Psoas muscle (tissue), 8 donors: ENCODE results near the gene SLC47A2. TPM values are rescaled to one million over a fixed set of nuclear protein-coding genes. Genes with fewer than 3 reads are reported as not detected.

ENCODE experiments used
- ATAC-seq, 4 donors: fragments of 200-7000 bp; cut with Tn5 transposase; one replicate each; pipeline ENCODE4 v1.9.1; 2020; ENCODE audit warnings: moderate library complexity in 3 of 4, mild to moderate bottlenecking in 2 of 4
- DNase-seq, 2 donors: peaks; one replicate each; pipeline ENCODE4 v3.0.0-alpha.2; 2020
- H3K27ac ChIP-seq: fragments of 200-600 bp; one replicate; pipeline ENCODE4 v1.8.0; 2022
- H3K27me3 ChIP-seq, 3 donors: fragments of 200-600 bp in 1 of 3; one replicate each; pipeline versions ENCODE4 v1.6.1 to v1.8.0; 2013 to 2022; ENCODE audit warnings: low read length in 2 of 3, mild to moderate bottlenecking in 2 of 3, moderate library complexity in 1 of 3; ENCODE audit not compliant: insufficient read depth in 3 of 3
- H3K36me3 ChIP-seq, 2 donors: fragments of 200-600 bp in 1 of 2; one replicate each; pipeline versions ENCODE4 v1.6.1 to v1.8.0; 2013 to 2022; ENCODE audit warnings: low read depth in 1 of 2, mild to moderate bottlenecking in 1 of 2, moderate library complexity in 1 of 2; ENCODE audit not compliant: insufficient read depth in 1 of 2
- H3K4me1 ChIP-seq: fragments of 200-600 bp; one replicate; pipeline ENCODE4 v1.8.0; 2022
- H3K4me3 ChIP-seq: fragments of 200-600 bp; one replicate; pipeline ENCODE4 v1.8.0; 2022; ENCODE audit warnings: mild to moderate bottlenecking
- H3K9me3 ChIP-seq: fragments of 200-600 bp; one replicate; pipeline ENCODE4 v1.8.0; 2022
- WGBS, 3 donors: extraction: QIAGEN DNeasy Blood & Tissue Kit; methylation state at CpG; one replicate each; pipeline versions ENCODE4 v1.1.6 to v1.1.7; 2013; 5-methylcytosine and 5-hydroxymethylcytosine counted together
- intact Hi-C, 2 donors: fragments of 100-400 bp; cut with DNase I; formaldehyde crosslinking; loops; one replicate each; pipeline versions ENCODE4 v1.11.0 to v1.14.2; 2022
- polyA plus RNA-seq, 3 donors: library from polyadenylated mRNA; stranded (reverse); fragments of 200-250 nt; gene quantifications; one replicate each; pipeline ENCODE4 v1.2.3, GENCODE V29; 2013
- total RNA-seq, 4 donors: library from RNA; stranded (reverse); fragmentation: NEBNext Ultra II Directional in 2 of 4; extraction: Animal tissue kit (Norgen Biotek cat#: 25700) in 2 of 4; gene quantifications; one replicate each; pipeline versions ENCODE4 v1.2.1 to v1.2.4, GENCODE V29; 2021 to 2023
- TF ChIP-seq, protein P1 (sequence below): fragments of 200-600 bp; IDR thresholded peaks from one replicate; pipeline ENCODE4 v1.8.0; 2022; ENCODE audit warnings: antibody characterized with exemption
- donor health status: healthy with polysubstance abuse.
- donor health status: DM: no; HTN: no; CAD: no; lungs with moderate emphysema.
- donor health status: Bipolar disorder and iron deficiency.
- donor health status: healthy.
- donor health status: DM: yes; HTN: yes; CAD: no.
- donor health status: DM: no; HTN: no; CAD: no.
- donor health status: DM: no; HTN: no; CAD: no.
- donor health status: DM: yes; HTN: yes; CAD: no.

Gene SLC47A2
- total and polyA plus RNA-seq, 7 donors: 0.01 to 1.1 (median 0.06) TPM; not detected in 3

- no peaks in the 10 kb centered on the region for H3K27me3 ChIP-seq
- no peaks in the 10 kb centered on the region for H3K36me3 ChIP-seq
- intact Hi-C loops: no loop called here
- no peak for ATAC-seq
- DNase-seq: no peak
- TF ChIP-seq, protein P1, sequence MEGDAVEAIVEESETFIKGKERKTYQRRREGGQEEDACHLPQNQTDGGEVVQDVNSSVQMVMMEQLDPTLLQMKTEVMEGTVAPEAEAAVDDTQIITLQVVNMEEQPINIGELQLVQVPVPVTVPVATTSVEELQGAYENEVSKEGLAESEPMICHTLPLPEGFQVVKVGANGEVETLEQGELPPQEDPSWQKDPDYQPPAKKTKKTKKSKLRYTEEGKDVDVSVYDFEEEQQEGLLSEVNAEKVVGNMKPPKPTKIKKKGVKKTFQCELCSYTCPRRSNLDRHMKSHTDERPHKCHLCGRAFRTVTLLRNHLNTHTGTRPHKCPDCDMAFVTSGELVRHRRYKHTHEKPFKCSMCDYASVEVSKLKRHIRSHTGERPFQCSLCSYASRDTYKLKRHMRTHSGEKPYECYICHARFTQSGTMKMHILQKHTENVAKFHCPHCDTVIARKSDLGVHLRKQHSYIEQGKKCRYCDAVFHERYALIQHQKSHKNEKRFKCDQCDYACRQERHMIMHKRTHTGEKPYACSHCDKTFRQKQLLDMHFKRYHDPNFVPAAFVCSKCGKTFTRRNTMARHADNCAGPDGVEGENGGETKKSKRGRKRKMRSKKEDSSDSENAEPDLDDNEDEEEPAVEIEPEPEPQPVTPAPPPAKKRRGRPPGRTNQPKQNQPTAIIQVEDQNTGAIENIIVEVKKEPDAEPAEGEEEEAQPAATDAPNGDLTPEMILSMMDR: no peak
- H3K4me1 ChIP-seq: peaks cover 3% of the 10 kb centered on the region
- 90 to 92% (median 91%) methylated on average over 27 to 28 of the region's 28 CpGs for WGBS, 3 donors
- no peak overlapping the region for H3K4me3 ChIP-seq
- H3K27ac ChIP-seq: no peak overlapping the region
- H3K9me3 ChIP-seq: no peaks in the 10 kb centered on the region
These were observed 2.5 kb downstream of the SLC47A2 start for GRCh38 chr17:19713901-19714361.

DNA sequence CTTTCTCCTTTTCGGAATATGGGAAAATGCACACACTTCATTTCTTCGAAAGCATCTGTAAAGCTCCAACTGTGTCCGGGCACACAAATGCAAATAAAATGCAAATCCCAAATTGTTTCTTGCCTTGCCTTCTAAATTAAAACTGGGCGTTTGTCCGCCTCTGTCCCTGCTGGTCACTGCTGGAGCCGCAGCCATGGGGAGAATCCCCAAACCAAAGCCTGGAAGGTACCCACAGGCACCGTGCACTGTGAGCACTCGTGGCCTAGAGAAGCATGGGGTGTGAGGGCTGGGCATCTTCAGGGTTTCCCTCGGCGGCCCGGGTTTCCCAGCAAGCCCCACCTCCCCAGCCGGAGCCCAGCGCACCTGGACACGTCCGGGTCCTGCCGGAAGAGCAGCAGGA lies 2.9 kb downstream of the SLC47A2 start:
- TF ChIP-seq, protein P1: no peak
- no peaks in the 10 kb centered on the region for H3K27me3 ChIP-seq
- no peaks in the 10 kb centered on the region for H3K36me3 ChIP-seq
- H3K4me1 ChIP-seq: peaks cover 3% of the 10 kb centered on the region
- ATAC-seq: no peak
- 77 to 89% (median 82%) methylated on average over 16 of the region's 16 CpGs for WGBS, 3 donors
- H3K27ac ChIP-seq: no peak overlapping the region
- no peak overlapping the region for H3K4me3 ChIP-seq
- no peaks in the 10 kb centered on the region for H3K9me3 ChIP-seq
- intact Hi-C loops: no loop called here
- no peak for DNase-seq

- 68 to 87% (median 84%) methylated on average over 12 of the region's 12 CpGs for WGBS, 3 donors
- Histone ChIP-seq H3K9me3 (no peaks in the 10 kb centered on the region), H3K4me3 (no peak overlapping the region), H3K4me1 (peaks cover 3% of the 10 kb centered on the region), H3K36me3 (no peaks in the 10 kb centered on the region), H3K27ac (no peak overlapping the region), H3K27me3 (no peaks in the 10 kb centered on the region)
- DNase-seq (no peak), ATAC-seq (no peak)
- intact Hi-C loops: no loop called here
- TF ChIP-seq, protein P1: no peak
These were observed 3.9 kb downstream of the SLC47A2 start for GRCh38 chr17:19712436-19713004.

DNA sequence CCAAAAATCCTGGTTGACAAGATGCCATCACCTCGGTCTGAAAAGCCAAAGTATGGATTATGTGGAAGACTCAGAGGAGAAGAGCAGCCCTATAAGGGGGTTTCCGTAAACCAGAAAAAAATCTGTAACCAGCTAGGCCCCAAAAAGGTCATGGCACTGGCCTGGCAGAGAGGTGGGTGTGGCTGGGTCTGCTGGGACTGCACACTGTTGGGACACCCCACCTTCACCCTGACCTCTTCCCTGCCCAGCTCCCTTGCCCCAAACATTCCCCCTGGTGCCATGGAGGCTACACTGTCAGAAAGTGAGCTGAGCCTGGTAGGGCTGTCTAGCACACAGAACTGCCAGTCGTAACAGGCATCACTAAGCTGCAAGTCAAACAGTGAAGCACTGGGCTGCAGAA lies 6.5 kb downstream of the SLC47A2 start:
- WGBS, 3 donors: 80 to 84% (median 82%) methylated on average over 3 of the region's 3 CpGs
- Histone ChIP-seq H3K27me3 (no peaks in the 10 kb centered on the region), H3K9me3 (no peaks in the 10 kb centered on the region), H3K36me3 (no peaks in the 10 kb centered on the region), H3K4me3 (no peak overlapping the region), H3K27ac (no peak overlapping the region), H3K4me1 (no peaks in the 10 kb centered on the region)
- TF ChIP-seq, protein P1: no peak
- intact Hi-C loops: no loop called here
- no peak for ATAC-seq
- no peak for DNase-seq
